ENCODE measurements around the gene PACRG.

GRCh38 chr6:163186527-163186926 lies 458.8 kb downstream of the PACRG start:
- TF ChIP-seq CTCF (IDR thresholded peaks at IDR 0.05; ENCODE audit: low read depth, low read length) (no peak), POLR2A (IDR thresholded peaks at IDR 0.05; ENCODE audit: extremely low read depth, insufficient read length) (no peak)

Data from NB4 (cell line).